Upper lobe of left lung (tissue), 6 donors: ENCODE data around the gene SMYD5. TPM values are rescaled to one million over a fixed set of nuclear protein-coding genes. Genes with fewer than 3 reads are reported as not detected.
"Not testable (repeated sequence)": the region's sequence is repeated elsewhere in the genome, so short reads cannot be mapped to it uniquely, and the experiment has no call there.

Experiments
- ATAC-seq, 2 donors: fragments of 200-7000 bp; cut with Tn5 transposase; one replicate each; pipeline ENCODE4 v1.9.1; 2022; ENCODE audit warnings: mild to moderate bottlenecking in 2 of 2, moderate library complexity in 2 of 2; ENCODE audit not compliant: low FRiP score in 2 of 2
- DNase-seq, 2 donors: peaks; one replicate each; pipeline ENCODE4 v3.0.0-alpha.2; 2019 to 2020
- H3K27ac ChIP-seq, 4 donors: fragments of 200-600 bp; sonication (generic); one replicate each; pipeline ENCODE4 v1.5.1; 2016 to 2019
- H3K27me3 ChIP-seq, 4 donors: fragments of 200-600 bp; sonication (generic); one replicate each; pipeline ENCODE4 v1.5.1; 2017 to 2019
- H3K36me3 ChIP-seq, 4 donors: fragments of 200-600 bp; sonication (generic); one replicate each; pipeline ENCODE4 v1.5.1; 2016 to 2019
- H3K4me1 ChIP-seq, 4 donors: fragments of 200-600 bp; sonication (generic); one replicate each; pipeline ENCODE4 v1.5.1; 2018 to 2019
- H3K4me3 ChIP-seq, 4 donors: fragments of 200-600 bp; sonication (generic); one replicate each; pipeline ENCODE4 v1.5.1; 2017 to 2019; ENCODE audit warnings: mild to moderate bottlenecking in 2 of 4, moderate library complexity in 1 of 4
- H3K9me3 ChIP-seq, 4 donors: fragments of 200-600 bp; sonication (generic); one replicate each; pipeline ENCODE4 v1.5.1; 2018 to 2019
- CTCF ChIP-seq, 6 experiments: fragments of 450-650 bp in 4 of 6; fragments of 200-600 bp in 2 of 6; sonication (generic) in 2 of 6; IDR thresholded peaks; one replicate each; pipeline ENCODE4 v1.5.1; 2016 to 2019; ENCODE audit warnings: antibody characterized with exemption in 6 of 6
- EP300 ChIP-seq, 4 donors: sonication (generic); formaldehyde crosslinking; IDR thresholded peaks; one replicate each; pipeline ENCODE4 v1.5.1; 2017; ENCODE audit warnings: antibody characterized with exemption in 4 of 4, control low read depth in 2 of 4
- POLR2A ChIP-seq, 4 donors: fragments of 450-650 bp; IDR thresholded peaks; one replicate each; pipeline ENCODE4 v1.5.1; 2016 to 2017; ENCODE audit warnings: antibody characterized with exemption in 4 of 4, mild to moderate bottlenecking in 2 of 4
- POLR2AphosphoS5 ChIP-seq, 2 donors: sonication (generic); formaldehyde crosslinking; IDR thresholded peaks; one replicate each; pipeline ENCODE4 v1.5.1; 2017; ENCODE audit warnings: antibody characterized with exemption in 2 of 2
- WGBS, 2 donors: methylation state at CpG; one replicate each; pipeline ENCODE4 v1.1.5; 2017 to 2018; 5-methylcytosine and 5-hydroxymethylcytosine counted together
- total RNA-seq, 6 donors: library from RNA; depleted of rRNA in 4 of 6; stranded (reverse); fragments of >200 nt in 4 of 6; gene quantifications; one replicate each; pipeline versions ENCODE4 v1.1.0 to v1.2.1, GENCODE V29; 2016 to 2021
- donor health status: DM: no; HTN: no; CAD: no; lungs with moderate emphysema.
- donor health status: DM: no; HTN: yes; CAD: no; lungs with severe emphysema.

Gene SMYD5
- 10 to 100 TPM; 18.1 to 58.8 (median 21.2) TPM for total RNA-seq

GRCh38 chr2:73214120-73215035 is at the start of gene SMYD5:
Gene SMYD5, plus strand, starts transcription at chr2:73214245. Its CDS starts 22 bp downstream, at chr2:73214267.
- TF ChIP-seq CTCF (IDR thresholded peaks at IDR 0.05) = no peak
- peak in 1 of 4 donors; percentile 59 for TF ChIP-seq POLR2A (IDR thresholded peaks at IDR 0.05)
- no peak for TF ChIP-seq EP300 (IDR thresholded peaks at IDR 0.05)
- TF ChIP-seq POLR2AphosphoS5 (IDR thresholded peaks at IDR 0.05) = peak; percentile 55 to 60
- 0 to 3% methylated on average over 10 to 63 of the region's 64 CpGs for WGBS, 2 donors
- Histone ChIP-seq H3K27ac (peak within 1 kb of the TSS; percentile 55 to 74 (median 64)), H3K4me3 (peak within 1 kb of the TSS; percentile 66 to 96 (median 93)), H3K36me3 (peaks cover 0 to 5% (median 0%) of the 10 kb centered on the region in 4 donors), H3K4me1 (peaks cover 8 to 34% (median 17%) of the 10 kb centered on the region in 4 donors), H3K27me3 (no peaks in the 10 kb centered on the region), H3K9me3 (no peaks in the 10 kb centered on the region)
- ATAC-seq (peak; percentile 92 to 98), DNase-seq (peak; percentile 80 to 96)

DNA sequence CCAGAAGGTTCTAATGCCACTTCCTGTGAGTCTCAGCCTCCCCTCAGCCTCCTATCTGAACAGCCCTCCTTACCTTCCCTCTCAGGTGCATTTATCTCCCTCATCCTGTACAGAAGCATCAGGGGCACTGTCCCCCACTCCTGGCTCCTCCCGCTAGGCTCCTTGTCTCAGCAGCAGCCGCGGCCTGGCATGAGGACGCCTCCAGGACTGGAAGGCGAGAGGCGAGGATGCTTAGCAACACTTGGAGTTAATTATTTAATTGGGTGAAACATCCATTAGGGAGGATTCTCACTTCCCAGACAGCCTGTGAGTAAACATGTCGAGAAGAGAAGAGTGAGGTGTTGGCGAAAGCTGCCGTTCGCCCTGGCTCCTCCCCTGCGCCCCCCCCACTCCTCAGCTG is 48.1 kb upstream of the SMYD5 start:
- not testable (repeated sequence) for H3K36me3 ChIP-seq, H3K27me3 ChIP-seq, H3K9me3 ChIP-seq, H3K27ac ChIP-seq, H3K4me3 ChIP-seq, H3K4me1 ChIP-seq, ATAC-seq
- 68 to 89% methylated on average over 4 to 10 of the region's 11 CpGs for WGBS, 2 donors
- DNase-seq = peak in 1 of 2 donors; percentile 62

DNA sequence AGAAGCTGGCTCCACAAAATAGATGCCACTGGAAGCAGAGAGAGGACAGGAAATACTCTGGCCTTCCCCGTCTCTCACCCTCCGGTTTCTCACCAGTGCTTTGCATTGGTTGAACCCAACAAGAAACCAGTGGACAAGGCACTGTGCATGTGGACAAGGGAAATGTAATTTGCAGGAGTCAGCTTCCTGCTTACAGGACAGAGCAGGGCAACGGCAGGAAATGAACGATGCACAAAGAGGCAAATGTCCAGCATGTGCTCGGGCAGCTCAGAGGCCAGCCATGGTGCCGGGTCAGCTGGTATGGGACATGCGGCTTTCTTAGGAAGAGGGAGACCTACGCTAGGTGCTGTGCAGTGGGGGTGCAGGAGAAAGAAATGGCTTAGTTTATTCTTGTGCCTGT is 47.2 kb upstream of the SMYD5 start:
- not testable (repeated sequence) for H3K27ac ChIP-seq, DNase-seq, H3K4me1 ChIP-seq, H3K4me3 ChIP-seq, ATAC-seq, H3K27me3 ChIP-seq, H3K36me3 ChIP-seq, H3K9me3 ChIP-seq
- WGBS, 2 donors = 62 to 80% methylated on average over 1 to 4 of the region's 8 CpGs

DNA sequence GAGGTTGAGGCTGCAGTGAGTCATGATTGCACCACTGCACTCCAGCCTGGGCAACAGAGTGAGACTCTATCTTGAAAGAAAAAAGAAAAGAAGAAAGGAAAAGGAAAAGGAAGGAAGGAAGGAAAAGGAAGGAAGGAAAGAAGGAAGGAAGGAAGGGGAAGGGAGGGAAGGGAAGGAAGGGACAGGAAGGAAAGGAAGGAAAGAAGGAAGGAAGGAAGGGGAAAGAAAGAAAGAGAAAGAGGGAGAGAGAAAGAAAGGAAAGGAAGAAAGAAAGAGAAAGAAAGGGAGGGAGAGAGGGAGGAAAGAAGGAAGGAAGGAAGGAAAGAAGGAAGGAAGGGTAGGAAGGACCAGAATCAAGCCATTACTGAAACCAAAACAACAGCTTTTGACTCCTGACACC is 45.7 kb upstream of the SMYD5 start:
- not testable (repeated sequence) for DNase-seq, ATAC-seq, H3K36me3 ChIP-seq, H3K9me3 ChIP-seq, H3K27ac ChIP-seq, H3K4me3 ChIP-seq, H3K4me1 ChIP-seq, H3K27me3 ChIP-seq

DNA sequence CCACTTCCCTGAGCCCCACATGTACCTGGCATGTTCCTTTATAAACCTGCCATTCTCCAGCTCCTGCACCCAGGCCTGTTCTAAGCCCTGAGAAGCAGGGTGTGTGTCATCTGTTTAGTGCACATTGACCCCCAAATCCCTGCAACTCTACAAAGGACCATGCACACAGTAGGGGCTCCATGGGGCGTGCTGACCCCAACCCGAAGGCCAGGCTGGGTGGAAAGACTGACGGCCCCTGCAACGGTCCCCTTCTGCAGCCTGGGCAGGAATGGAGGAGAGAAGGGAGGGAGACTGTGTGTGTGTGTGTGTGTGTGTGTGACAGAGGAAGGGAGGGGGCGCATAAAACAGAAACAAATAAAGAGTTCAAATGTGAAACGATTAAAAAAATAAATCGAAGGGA is 43.7 kb upstream of the SMYD5 start:
- ATAC-seq, H3K4me1 ChIP-seq, H3K4me3 ChIP-seq, H3K9me3 ChIP-seq, H3K36me3 ChIP-seq, H3K27me3 ChIP-seq, H3K27ac ChIP-seq, DNase-seq: not testable (repeated sequence)
- 71 to 81% methylated on average over 6 to 7 of the region's 7 CpGs for WGBS, 2 donors

- ATAC-seq = no peak
- Histone ChIP-seq H3K36me3 (no peaks in the 10 kb centered on the region), H3K4me3 (no peak overlapping the region), H3K27ac (no peak overlapping the region), H3K9me3 (no peaks in the 10 kb centered on the region), H3K27me3 (peaks cover 0 to 17% (median 5%) of the 10 kb centered on the region in 4 donors), H3K4me1 (peaks cover 24 to 28% (median 27%) of the 10 kb centered on the region in 4 donors)
- DNase-seq = no peak
- TF ChIP-seq POLR2AphosphoS5 (IDR thresholded peaks at IDR 0.05) (no peak), CTCF (IDR thresholded peaks at IDR 0.05) (no peak), POLR2A (IDR thresholded peaks at IDR 0.05) (no peak), EP300 (IDR thresholded peaks at IDR 0.05) (no peak)
- 82 to 88% methylated on average over 6 of the region's 6 CpGs for WGBS, 2 donors
Measured at GRCh38 chr2:73172963-73173362, 41.1 kb upstream of the SMYD5 start.

- peaks cover 24 to 28% (median 27%) of the 10 kb centered on the region in 4 donors for H3K4me1 ChIP-seq
- no peak overlapping the region for H3K4me3 ChIP-seq
- DNase-seq (no peak), ATAC-seq (no peak)
- TF ChIP-seq CTCF (IDR thresholded peaks at IDR 0.05) (no peak), POLR2AphosphoS5 (IDR thresholded peaks at IDR 0.05) (no peak), POLR2A (IDR thresholded peaks at IDR 0.05) (no peak), EP300 (IDR thresholded peaks at IDR 0.05) (no peak)
- H3K36me3 ChIP-seq = no peaks in the 10 kb centered on the region
- H3K9me3 ChIP-seq = no peaks in the 10 kb centered on the region
- 96 to 97% methylated on average over 7 of the region's 7 CpGs for WGBS, 2 donors
- H3K27ac ChIP-seq = no peak overlapping the region
- peaks cover 0 to 17% (median 5%) of the 10 kb centered on the region in 4 donors for H3K27me3 ChIP-seq
Measured at GRCh38 chr2:73173781-73174180, 40.3 kb upstream of the SMYD5 start.
